ENCODE measurements around the gene P2RY8.

GRCh38 chrX:1536712-1537030, 314 bp downstream of the P2RY8 start:
- no peak for TF ChIP-seq POLR2AphosphoS5 (IDR thresholded peaks at IDR 0.05; ENCODE audit: low read depth)
- TF ChIP-seq CTCF (IDR thresholded peaks at IDR 0.05; ENCODE audit: insufficient read depth, low read length) = no peak
